HG03097 (cell line): Measurements from ENCODE around the gene MYOG.

Experiments
- ATAC-seq: cut with Tn5 transposase; IDR thresholded peaks from one replicate; pipeline ENCODE4 v1.9.1; 2021; ENCODE audit not compliant: unreplicated experiment, low FRiP score

MYOG gene

GRCh38 chr1:203085528-203086406 lies at the start of gene MYOG:
Gene MYOG (minus strand): TSS chr1:203086012. CDS start chr1:203085961, 51 bp downstream.
- ATAC-seq = no peak

- ATAC-seq = no peak
Observed at GRCh38 chr1:203133970-203134725, 48.3 kb upstream of the MYOG start.

- no peak for ATAC-seq
Observed at GRCh38 chr1:203131548-203132200, 45.9 kb upstream of the MYOG start.

- ATAC-seq = no peak
Observed at GRCh38 chr1:203130358-203130985, 44.7 kb upstream of the MYOG start.

GRCh38 chr1:203129501-203130231 lies 43.9 kb upstream of the MYOG start:
- no peak for ATAC-seq

- no peak for ATAC-seq
Observed at GRCh38 chr1:203128716-203129500, 43.1 kb upstream of the MYOG start.

GRCh38 chr1:203128431-203128715 lies 42.6 kb upstream of the MYOG start:
- ATAC-seq = no peak

- ATAC-seq = no peak
Observed at GRCh38 chr1:203127666-203128430, 42.0 kb upstream of the MYOG start, which contains the start of gene ADORA1. Gene ADORA1 (plus strand): TSS chr1:203127726. CDS start chr1:203128842, 1,116 bp downstream.

- no peak for ATAC-seq
Observed at GRCh38 chr1:203126866-203127665, 41.3 kb upstream of the MYOG start.

- ATAC-seq = no peak
Observed at GRCh38 chr1:203126151-203126865, 40.5 kb upstream of the MYOG start.

GRCh38 chr1:203124546-203125317 lies 38.9 kb upstream of the MYOG start:
- no peak for ATAC-seq

- no peak for ATAC-seq
Observed at GRCh38 chr1:203124011-203124410, 38.2 kb upstream of the MYOG start.

GRCh38 chr1:203122159-203122558 lies 36.3 kb upstream of the MYOG start:
- ATAC-seq = no peak

- no peak for ATAC-seq
Observed at GRCh38 chr1:203121186-203122015, 35.6 kb upstream of the MYOG start.

GRCh38 chr1:203120325-203121153 lies 34.7 kb upstream of the MYOG start:
- no peak for ATAC-seq
